HL-60 (cell line): ENCODE measurements around the gene DCTN1.
A peak's percentile ranks its signal among the peaks of the same experiment; 100 is the strongest.

Source experiments
- CTCF ChIP-seq: IDR thresholded peaks from one replicate; pipeline ENCODE4 v1.5.1; 2011; ENCODE audit warnings: low read length, control low read depth, inconsistent platforms; ENCODE audit not compliant: insufficient read depth
- GABPA ChIP-seq: IDR thresholded peaks from 2 replicates; pipeline ENCODE4 v1.6.1; 2012; ENCODE audit warnings: low read depth
- SPI1 ChIP-seq: IDR thresholded peaks from 2 replicates; pipeline ENCODE4 v1.6.1; 2012; ENCODE audit warnings: low read depth, mild to moderate bottlenecking, borderline replicate concordance

GRCh38 chr2:74391580-74392448 lies 11.7 kb upstream of the DCTN1 start:
- TF ChIP-seq CTCF, result peak; percentile 96
- no peak for TF ChIP-seq GABPA
- TF ChIP-seq SPI1, result no peak
